Astrocyte (in vitro differentiated cells and primary cell): Measurements from ENCODE around the gene RFX1.

ENCODE experiments used
- CTCF ChIP-seq: IDR thresholded peaks from 2 replicates; pipeline ENCODE4 v1.5.1; 2011; ENCODE audit warnings: low read depth, mild to moderate bottlenecking, inconsistent platforms, low read length, moderate library complexity; ENCODE audit not compliant: insufficient read depth
- EZH2 ChIP-seq: IDR thresholded peaks from 2 replicates; pipeline ENCODE4 v1.6.1; 2012; ENCODE audit warnings: mild to moderate bottlenecking, low read length, inconsistent platforms; ENCODE audit not compliant: insufficient read depth

- no peak for TF ChIP-seq CTCF
- no peak for TF ChIP-seq EZH2
Measured at GRCh38 chr19:14051980-14052379, 45.9 kb upstream of the RFX1 start.
